CD4-positive, alpha-beta T cell treated with Interleukin-15 for 4 hours (primary cell): Measurements from ENCODE around the gene MANSC4.
"Not testable (repeated sequence)": the region's sequence is repeated elsewhere in the genome, so short reads cannot be mapped to it uniquely, and the experiment has no call there.

Experiments
- DNase-seq: peaks from one replicate; pipeline ENCODE4 v3.0.0-alpha.2; 2020; ENCODE audit warnings: low spot score

MANSC4 gene

GRCh38 chr12:27751386-27752047 lies 28.5 kb downstream of the MANSC4 start:
- no peak for DNase-seq

GRCh38 chr12:27747111-27747820 lies 32.8 kb downstream of the MANSC4 start:
- no peak for DNase-seq

GRCh38 chr12:27745734-27746133 lies 34.3 kb downstream of the MANSC4 start:
- not testable (repeated sequence) for DNase-seq

GRCh38 chr12:27743601-27744000 lies 36.4 kb downstream of the MANSC4 start:
- no peak for DNase-seq

- not testable (repeated sequence) for DNase-seq
These were observed 45.7 kb downstream of the MANSC4 start for GRCh38 chr12:27734321-27734720.

GRCh38 chr12:27733791-27734190 lies 46.2 kb downstream of the MANSC4 start:
- DNase-seq = no peak

GRCh38 chr12:27733052-27733656 lies 46.9 kb downstream of the MANSC4 start:
- DNase-seq = peak; percentile 49

GRCh38 chr12:27732281-27732680 lies 47.8 kb downstream of the MANSC4 start:
- DNase-seq = no peak

GRCh38 chr12:27730097-27730588 lies 49.9 kb downstream of the MANSC4 start:
- DNase-seq = no peak

GRCh38 chr12:27723212-27723611 lies 56.8 kb downstream of the MANSC4 start:
- no peak for DNase-seq
